ENCODE measurements around the gene LUC7L2.
"Not testable (repeated sequence)": the region's sequence is repeated elsewhere in the genome, so short reads cannot be mapped to it uniquely, and the experiment has no call there.

LUC7L2 gene

GRCh38 chr7:139403601-139404000 is 43.9 kb downstream of the LUC7L2 start:
- DNase-seq, result no peak

GRCh38 chr7:139407555-139407954 is 47.9 kb downstream of the LUC7L2 start:
- DNase-seq, result no peak

- not testable (repeated sequence) for DNase-seq
These were observed 55.2 kb downstream of the LUC7L2 start for GRCh38 chr7:139414743-139415402.

- DNase-seq, result no peak
These were observed 56.7 kb downstream of the LUC7L2 start for GRCh38 chr7:139416405-139416804.

- DNase-seq, result no peak
These were observed 57.8 kb downstream of the LUC7L2 start for GRCh38 chr7:139417478-139417877.

- no peak for DNase-seq
These were observed 61.4 kb downstream of the LUC7L2 start for GRCh38 chr7:139421123-139421522.

GRCh38 chr7:139422126-139422525 is 62.4 kb downstream of the LUC7L2 start:
- no peak for DNase-seq

GRCh38 chr7:139423091-139423490 is 63.4 kb downstream of the LUC7L2 start:
- DNase-seq, result no peak

- no peak for DNase-seq
These were observed 64.3 kb downstream of the LUC7L2 start for GRCh38 chr7:139424004-139424403.

- DNase-seq, result not testable (repeated sequence)
These were observed 66.0 kb downstream of the LUC7L2 start for GRCh38 chr7:139425701-139426100.

- DNase-seq, result no peak
These were observed 66.7 kb downstream of the LUC7L2 start for GRCh38 chr7:139426258-139427028.

- DNase-seq, result no peak
These were observed 67.3 kb downstream of the LUC7L2 start for GRCh38 chr7:139427029-139427420.

- no peak for DNase-seq
These were observed 68.1 kb downstream of the LUC7L2 start for GRCh38 chr7:139427788-139428187.

- DNase-seq, result not testable (repeated sequence)
These were observed 70.0 kb downstream of the LUC7L2 start for GRCh38 chr7:139429735-139430134.

- no peak for DNase-seq
These were observed 70.7 kb downstream of the LUC7L2 start for GRCh38 chr7:139430443-139430842.

- DNase-seq, result no peak
These were observed 71.3 kb downstream of the LUC7L2 start for GRCh38 chr7:139431010-139431409.

GRCh38 chr7:139431459-139431858 is 71.8 kb downstream of the LUC7L2 start:
- DNase-seq, result no peak

GRCh38 chr7:139436806-139437205 is 77.1 kb downstream of the LUC7L2 start:
- no peak for DNase-seq

GRCh38 chr7:139439375-139439774 is 79.7 kb downstream of the LUC7L2 start:
- DNase-seq, result no peak

GRCh38 chr7:139441961-139442360 is 82.3 kb downstream of the LUC7L2 start:
- no peak for DNase-seq

GRCh38 chr7:139446051-139446890 is 86.6 kb downstream of the LUC7L2 start:
- DNase-seq, result no peak

- DNase-seq, result no peak
These were observed 91.2 kb downstream of the LUC7L2 start for GRCh38 chr7:139450851-139451250.

GRCh38 chr7:139451638-139452037 is 91.9 kb downstream of the LUC7L2 start:
- DNase-seq, result no peak

All from activated CD4-positive, alpha-beta T cell treated with anti-CD3 and anti-CD28 coated beads, Interleukin-2, amount 50 U/mL, for 48 hours (primary cell).